ENCODE data around the gene SPEM3. TPM values are rescaled to one million over a fixed set of nuclear protein-coding genes. Genes with fewer than 3 reads are reported as not detected.
A peak's percentile ranks its signal among the peaks of the same experiment; 100 is the strongest.

Gene SPEM3
- total RNA-seq, 2 experiments from 2014 or later = not detected

DNA sequence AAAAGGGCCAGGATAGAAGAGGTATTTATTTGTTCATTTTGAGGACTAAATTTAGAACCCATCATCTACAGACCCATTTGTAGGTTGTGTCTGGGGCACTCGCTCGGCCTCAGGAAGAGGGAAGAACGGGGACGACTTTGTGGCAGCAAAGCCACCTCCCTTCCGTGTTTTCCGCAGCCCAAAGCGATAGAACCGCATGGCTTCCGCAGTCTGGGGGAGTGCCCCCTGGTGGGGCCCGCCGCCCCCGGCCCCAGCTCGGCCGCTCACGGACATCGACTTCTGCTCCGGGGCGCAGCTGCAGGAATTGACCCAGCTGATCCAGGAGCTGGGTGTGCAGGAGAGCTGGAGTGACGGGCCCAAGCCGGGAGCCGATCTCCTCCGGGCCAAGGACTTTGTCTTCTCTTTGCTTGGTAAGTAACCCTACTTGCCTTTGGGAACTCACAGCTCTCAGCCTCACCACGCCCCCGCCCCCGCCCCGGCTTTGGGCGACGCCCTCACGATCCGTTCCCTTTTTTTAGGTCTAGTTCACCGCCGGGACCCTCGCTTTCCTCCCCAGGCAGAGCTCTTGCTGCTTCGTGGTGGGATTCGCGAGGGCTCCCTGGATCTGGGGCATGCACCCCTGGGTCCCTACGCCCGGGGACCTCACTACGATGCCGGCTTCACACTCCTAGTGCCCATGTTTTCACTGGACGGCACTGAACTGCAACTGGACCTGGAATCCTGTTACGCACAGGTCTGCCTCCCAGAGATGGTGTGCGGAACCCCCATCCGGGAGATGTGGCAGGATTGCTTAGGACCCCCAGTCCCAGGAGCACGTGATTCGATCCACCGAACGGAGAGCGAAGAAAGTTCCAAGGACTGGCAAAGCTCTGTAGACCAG lies 7.3 kb downstream of the SPEM3 start:
- Histone ChIP-seq H3K9me3 (ENCODE audit: low read length) (no peaks in the 10 kb centered on the region), H3K4me3 (ENCODE audit: low read depth, low read length, poor library complexity, severe bottlenecking) (peak overlapping the region; percentile 76), H3K4me2 (ENCODE audit: low read length) (peak overlapping the region; percentile 99), H3K4me1 (ENCODE audit: insufficient read depth, low read length, poor library complexity, severe bottlenecking) (peaks cover 39% of the 10 kb centered on the region), H2AFZ (ENCODE audit: low read length) (peak overlapping the region; percentile 61; the same call in 1 of the 2 replicates), H4K20me1 (ENCODE audit: insufficient read depth, low read length) (no peaks in the 10 kb centered on the region), H3K27ac (ENCODE audit: low read depth, low read length, poor library complexity, severe bottlenecking) (peak overlapping the region; percentile 77), H3K9me2 (ENCODE audit: insufficient read depth, low read length) (no peaks in the 10 kb centered on the region), H3K79me2 (ENCODE audit: insufficient read depth, low read depth, low read length) (peaks cover 4% of the 10 kb centered on the region; the same call in 1 of the 2 replicates), H3K36me3 (ENCODE audit: insufficient read depth, low read length) (no peaks in the 10 kb centered on the region)
- intact Hi-C loops (cut with micrococcal nuclease; ENCODE audit: unreplicated experiment) = loop anchor here (1.0 to 5.0 kb wide), 4 partner anchors 155 to 399 kb away; partner anchors contain the start of genes ELP5, SLC16A13, SLC2A4 and WRAP53
- TSS peak; percentile 84 for BruUV-seq (replicated peaks)
- no peak for TF ChIP-seq EZH2phosphoT487 (IDR thresholded peaks at IDR 0.05; ENCODE audit: borderline replicate concordance, low read depth, low read length)
- TF ChIP-seq, protein P1, sequence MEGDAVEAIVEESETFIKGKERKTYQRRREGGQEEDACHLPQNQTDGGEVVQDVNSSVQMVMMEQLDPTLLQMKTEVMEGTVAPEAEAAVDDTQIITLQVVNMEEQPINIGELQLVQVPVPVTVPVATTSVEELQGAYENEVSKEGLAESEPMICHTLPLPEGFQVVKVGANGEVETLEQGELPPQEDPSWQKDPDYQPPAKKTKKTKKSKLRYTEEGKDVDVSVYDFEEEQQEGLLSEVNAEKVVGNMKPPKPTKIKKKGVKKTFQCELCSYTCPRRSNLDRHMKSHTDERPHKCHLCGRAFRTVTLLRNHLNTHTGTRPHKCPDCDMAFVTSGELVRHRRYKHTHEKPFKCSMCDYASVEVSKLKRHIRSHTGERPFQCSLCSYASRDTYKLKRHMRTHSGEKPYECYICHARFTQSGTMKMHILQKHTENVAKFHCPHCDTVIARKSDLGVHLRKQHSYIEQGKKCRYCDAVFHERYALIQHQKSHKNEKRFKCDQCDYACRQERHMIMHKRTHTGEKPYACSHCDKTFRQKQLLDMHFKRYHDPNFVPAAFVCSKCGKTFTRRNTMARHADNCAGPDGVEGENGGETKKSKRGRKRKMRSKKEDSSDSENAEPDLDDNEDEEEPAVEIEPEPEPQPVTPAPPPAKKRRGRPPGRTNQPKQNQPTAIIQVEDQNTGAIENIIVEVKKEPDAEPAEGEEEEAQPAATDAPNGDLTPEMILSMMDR (conservative IDR thresholded peaks at IDR 0.05; ENCODE audit: low read length) = peak; percentile 78
- DNase-seq (ENCODE audit: low spot score) = peak; percentile 83
- CTCF ChIA-PET (ENCODE audit: unreplicated experiment) = interaction anchor here (1.0 to 1.9 kb wide), 8 partner anchors 19 to 125 kb away, joined by 3 to 18 read pairs (median 4); partner anchors contain the start of genes TMEM256 and TMEM95
- POLR2A ChIA-PET = interaction anchor here (0.5 to 2.5 kb wide), 8 partner anchors 8 to 125 kb away, joined by 3 to 8 read pairs (median 4); partner anchors contain the start of genes ACAP1 and TMEM256

DNA sequence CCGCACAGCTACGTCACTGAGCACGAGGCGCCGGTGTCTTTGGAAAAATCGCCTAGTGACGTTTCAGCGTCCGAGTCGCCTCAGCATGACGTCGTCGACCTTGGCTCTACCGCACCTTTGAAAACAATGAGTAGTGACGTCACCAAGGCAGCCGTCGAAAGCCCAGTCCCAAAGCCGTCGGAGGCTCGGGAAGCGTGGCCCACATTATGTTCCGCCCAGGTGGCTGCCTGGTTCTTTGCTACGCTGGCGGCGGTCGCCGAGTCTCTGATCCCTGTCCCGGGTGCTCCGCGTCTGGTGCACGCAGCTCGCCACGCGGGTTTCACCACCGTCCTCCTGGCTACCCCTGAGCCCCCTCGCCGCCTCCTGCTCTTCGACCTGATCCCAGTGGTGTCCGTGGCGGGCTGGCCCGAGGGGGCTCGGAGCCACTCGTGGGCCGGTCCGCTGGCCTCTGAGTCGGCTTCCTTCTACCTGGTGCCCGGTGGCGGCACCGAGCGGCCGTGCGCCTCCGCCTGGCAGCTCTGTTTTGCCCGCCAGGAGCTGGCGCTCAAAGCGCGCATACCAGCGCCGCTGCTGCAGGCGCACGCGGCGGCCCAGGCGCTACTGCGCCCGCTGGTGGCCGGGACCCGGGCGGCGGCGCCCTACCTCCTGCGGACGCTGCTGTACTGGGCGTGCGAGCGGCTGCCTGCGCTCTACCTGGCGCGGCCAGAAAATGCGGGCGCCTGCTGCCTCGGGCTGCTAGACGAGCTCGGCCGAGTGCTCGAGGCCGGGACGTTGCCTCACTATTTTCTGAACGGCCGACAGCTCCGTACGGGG lies 8.1 kb downstream of the SPEM3 start:
- H4K20me1 ChIP-seq (ENCODE audit: insufficient read depth, low read length) = no peaks in the 10 kb centered on the region
- BruUV-seq (replicated peaks) = no TSS peak
- intact Hi-C loops (cut with micrococcal nuclease; ENCODE audit: unreplicated experiment) = loop anchor here (1.0 to 5.0 kb wide), 5 partner anchors 48 to 399 kb away; partner anchors contain the start of genes POLR2A, SENP3, SLC16A13 and WRAP53
- POLR2A ChIA-PET = interaction anchor here (0.5 to 2.5 kb wide), 3 partner anchors 12 to 174 kb away, joined by 3 to 8 read pairs (median 6); partner anchors contain the start of gene TMEM256
- peak overlapping the region; percentile 77 for H3K27ac ChIP-seq (ENCODE audit: low read depth, low read length, poor library complexity, severe bottlenecking)
- CTCF ChIA-PET (ENCODE audit: unreplicated experiment) = interaction anchor here (0.6 to 1.9 kb wide), 6 partner anchors 18 to 124 kb away, joined by 3 to 18 read pairs (median 6); partner anchors contain the start of genes TMEM256 and TMEM95
- H3K9me3 ChIP-seq (ENCODE audit: low read length) = no peaks in the 10 kb centered on the region
- TF ChIP-seq EZH2phosphoT487 (IDR thresholded peaks at IDR 0.05; ENCODE audit: borderline replicate concordance, low read depth, low read length) = no peak
- TF ChIP-seq, protein P1 (conservative IDR thresholded peaks at IDR 0.05; ENCODE audit: low read length) = peak; percentile 88
- H2AFZ ChIP-seq (ENCODE audit: low read length) = peak overlapping the region; percentile 61; the same call in 1 of the 2 replicates
- peaks cover 40% of the 10 kb centered on the region for H3K4me1 ChIP-seq (ENCODE audit: insufficient read depth, low read length, poor library complexity, severe bottlenecking)
- H3K79me2 ChIP-seq (ENCODE audit: insufficient read depth, low read depth, low read length) = peaks cover 4% of the 10 kb centered on the region; the same call in 1 of the 2 replicates
- peak overlapping the region; percentile 76 for H3K4me3 ChIP-seq (ENCODE audit: low read depth, low read length, poor library complexity, severe bottlenecking)
- no peaks in the 10 kb centered on the region for H3K9me2 ChIP-seq (ENCODE audit: insufficient read depth, low read length)
- H3K36me3 ChIP-seq (ENCODE audit: insufficient read depth, low read length) = no peaks in the 10 kb centered on the region
- H3K4me2 ChIP-seq (ENCODE audit: low read length) = peak overlapping the region; percentile 99
- peak; percentile 91 for DNase-seq (ENCODE audit: low spot score)
